K562 (cell line): Measurements from ENCODE around the gene CORT. TPM values are rescaled to one million over a fixed set of nuclear protein-coding genes. Genes with fewer than 3 reads are reported as not detected.
A peak's percentile ranks its signal among the peaks of the same experiment; 100 is the strongest.

Experiments
- CBFA2T2 ChIP-seq: fragments of 450-650 bp; conservative IDR thresholded peaks from 2 replicates; pipeline ENCODE4 v1.6.1; 2017; ENCODE audit warnings: mild to moderate bottlenecking
- CBX8 ChIP-seq: fragments of 200-600 bp; sonication (generic); IDR thresholded peaks from 2 replicates; pipeline ENCODE4 v1.6.1; 2012; ENCODE audit warnings: borderline replicate concordance, mixed run types, low read depth, mild to moderate bottlenecking, moderate library complexity, mixed read lengths, low read length, control low read depth, inconsistent platforms; ENCODE audit not compliant: poor library complexity, severe bottlenecking; ENCODE audit errors: extremely low read depth
- CCAR2 ChIP-seq: fragments of 200-400 bp; formaldehyde crosslinking; IDR thresholded peaks from 2 replicates; pipeline ENCODE4 v1.6.1; 2017; ENCODE audit warnings: mild to moderate bottlenecking, low read depth, low read length
- ETS2 ChIP-seq: IDR thresholded peaks from 2 replicates; pipeline ENCODE4 v1.6.1; 2016; ENCODE audit warnings: borderline replicate concordance, missing genetic modification characterization, mild to moderate bottlenecking, moderate library complexity, missing compliant biosample characterization; ENCODE audit not compliant: poor library complexity, severe bottlenecking
- FOXJ3 ChIP-seq: sonication (generic); formaldehyde crosslinking; IDR thresholded peaks from 2 replicates; pipeline ENCODE4 v1.4.0; 2020; ENCODE audit warnings: mild to moderate bottlenecking, missing genetic modification reagents
- HDAC8 ChIP-seq: fragments of 450-650 bp; IDR thresholded peaks from 2 replicates; pipeline ENCODE4 v1.6.1; 2016; ENCODE audit warnings: mild to moderate bottlenecking, missing genetic modification characterization, moderate library complexity, missing compliant biosample characterization
- MEF2D ChIP-seq: conservative IDR thresholded peaks from 2 replicates; pipeline ENCODE4 v1.6.1; 2016; ENCODE audit warnings: low read depth, missing genetic modification characterization, missing compliant biosample characterization
- NCOA1 ChIP-seq: fragments of 450-650 bp; IDR thresholded peaks from 2 replicates; pipeline ENCODE4 v1.6.1; 2016; ENCODE audit warnings: low read depth
- NELFE ChIP-seq: IDR thresholded peaks from 2 replicates; pipeline ENCODE4 v1.6.1; 2011; ENCODE audit warnings: mild to moderate bottlenecking; ENCODE audit not compliant: insufficient read depth, insufficient read length
- NFE2 ChIP-seq: IDR thresholded peaks from 2 replicates; pipeline ENCODE4 v1.6.1; 2014; ENCODE audit warnings: antibody characterized with exemption, low read depth
- NONO ChIP-seq, 2 experiments: fragments of 200-400 bp in 1 of 2; fragments of 450-650 bp in 1 of 2; formaldehyde crosslinking in 1 of 2; IDR thresholded peaks; 2 replicates each; pipeline ENCODE4 v1.6.1; 2017; ENCODE audit warnings: low read depth in 2 of 2, mild to moderate bottlenecking in 2 of 2, moderate library complexity in 2 of 2, low read length in 1 of 2
- NR2F6 ChIP-seq: fragments of 450-650 bp; formaldehyde crosslinking; IDR thresholded peaks from 2 replicates; pipeline ENCODE4 v1.4.0; 2020; ENCODE audit warnings: mild to moderate bottlenecking
- PHF21A ChIP-seq: fragments of 450-650 bp; IDR thresholded peaks from 2 replicates; pipeline ENCODE4 v1.6.1; 2017; ENCODE audit warnings: low read depth, borderline replicate concordance
- SETDB1 ChIP-seq: IDR thresholded peaks from one replicate; pipeline ENCODE4 v1.6.1; 2012; ENCODE audit warnings: low read length, control low read depth, inconsistent platforms
- SMARCE1 ChIP-seq: fragments of 450-650 bp; IDR thresholded peaks from 2 replicates; pipeline ENCODE4 v1.7.1; 2016; ENCODE audit warnings: mild to moderate bottlenecking
- SUPT5H ChIP-seq: fragments of 450-650 bp; IDR thresholded peaks from 2 replicates; pipeline ENCODE4 v1.6.1; 2016
- TFE3 ChIP-seq: fragments of 450-650 bp; formaldehyde crosslinking; IDR thresholded peaks from 2 replicates; pipeline ENCODE4 v1.4.0; 2020; ENCODE audit warnings: mild to moderate bottlenecking, mixed read lengths
- THAP12 ChIP-seq: fragments of 250-450 bp; sonication (Bioruptor Pico); IDR thresholded peaks from 2 replicates; pipeline ENCODE4 v1.9.0; 2021; ENCODE audit warnings: mild to moderate bottlenecking, inconsistent platforms
- YY1 ChIP-seq, 3 experiments: IDR thresholded peaks; 2 replicates each; pipeline ENCODE4 v1.6.1; 2011; ENCODE audit warnings: low read length in 2 of 3, mild to moderate bottlenecking in 2 of 3, moderate library complexity in 2 of 3, borderline replicate concordance in 1 of 3, control low read depth in 1 of 3, low read depth in 1 of 3; ENCODE audit not compliant: insufficient read depth in 3 of 3, insufficient replicate concordance in 2 of 3, control insufficient read depth in 1 of 3, insufficient read length in 1 of 3; ENCODE audit errors: extremely low read depth in 1 of 3
- ZFP1 ChIP-seq: fragments of 450-650 bp; formaldehyde crosslinking; IDR thresholded peaks from 2 replicates; pipeline ENCODE4 v1.4.0; 2020; ENCODE audit warnings: mild to moderate bottlenecking, mixed read lengths
- ZNF134 ChIP-seq: fragments of 250-450 bp; sonication (Bioruptor Pico); conservative IDR thresholded peaks from 2 replicates; pipeline ENCODE4 v1.4.0; 2020
- ZNF408 ChIP-seq: fragments of 250-450 bp; sonication (Bioruptor Pico); IDR thresholded peaks from 2 replicates; pipeline ENCODE4 v1.4.0; 2020; ENCODE audit warnings: low read depth, mild to moderate bottlenecking, moderate library complexity
- ZNF696 ChIP-seq: fragments of 250-450 bp; sonication (Bioruptor Pico); conservative IDR thresholded peaks from 2 replicates; pipeline ENCODE4 v1.4.0; 2020; ENCODE audit warnings: mild to moderate bottlenecking, moderate library complexity
- ZNF830 ChIP-seq: fragments of 250-450 bp; sonication (Bioruptor Pico); IDR thresholded peaks from 2 replicates; pipeline ENCODE4 v1.5.0; 2021; ENCODE audit warnings: mild to moderate bottlenecking
- ZSCAN32 ChIP-seq: fragments of 450-650 bp; formaldehyde crosslinking; IDR thresholded peaks from 2 replicates; pipeline ENCODE4 v1.4.0; 2020; ENCODE audit warnings: mild to moderate bottlenecking, moderate library complexity
- polyA plus RNA-seq, 8 experiments: library from polyadenylated mRNA; depleted of rRNA in 4 of 8; stranded (reverse) in 5 of 8; unstranded in 3 of 8; fragments of >200 nt; fragmentation: Nextera tagmentation in 2 of 8; fragmentation: Illumina TruSeq in 1 of 8; extraction: Ambion mirVana in 2 of 8; extraction: Trizol in 1 of 8; gene quantifications; 2 replicates each; pipeline versions ENCODE4 v1.2.1 to v1.2.3, GENCODE V29; 2011 to 2014; ENCODE audit warnings: inconsistent platforms in 1 of 8, missing spikeins in 1 of 8
- total RNA-seq, 7 experiments: library from RNA; depleted of rRNA in 6 of 7; stranded (reverse); fragments of >200 nt in 6 of 7; fragmentation: Illumina TruSeq in 2 of 7; extraction: Trizol in 2 of 7; gene quantifications; 2 replicates each; pipeline versions ENCODE4 v1.2.1 to v1.2.3, GENCODE V29; 2011 to 2021; ENCODE audit warnings: low replicate concordance in 1 of 7

CORT gene
- total and polyA plus RNA-seq, 9 of the 15 experiments (the other 6 are each of a cell fraction or from before 2014, with no cell fraction given), result 0.08 to 0.54 (median 0.13) TPM; not detected in 5

- TF ChIP-seq PHF21A, result 0 out of 2 replicates have a peak, but pooled peaks have one; percentile 39
- TF ChIP-seq TFE3 (CRISPR knock-in tag), result no peak; the same call in 1 of the 2 replicates
- TF ChIP-seq NR2F6 (CRISPR knock-in tag), result no peak
- TF ChIP-seq ZNF696 (CRISPR knock-in tag), result no peak
- no peak for TF ChIP-seq NELFE
- TF ChIP-seq ETS2 (tag), result no peak
- TF ChIP-seq CCAR2, result no peak
- TF ChIP-seq NFE2, result no peak
- TF ChIP-seq NONO (IDR thresholded peaks at IDR 0.05; ENCODE audit: low read depth in 2 of 2, low read length in 1 of 2), result peak in 1 of 2 experiments; percentile 92; a peak in 2 of 4 replicates
- TF ChIP-seq SMARCE1, result no peak
- TF ChIP-seq THAP12 (CRISPR knock-in tag), result peak; percentile 59; the same call in 1 of the 2 replicates
- TF ChIP-seq SUPT5H, result peak; percentile 70
- no peak for TF ChIP-seq ZNF408
- peak; percentile 91 for TF ChIP-seq HDAC8 (tag)
- TF ChIP-seq SETDB1, result no peak
- TF ChIP-seq YY1 (IDR thresholded peaks at IDR 0.05; ENCODE audit: borderline replicate concordance in 1 of 3, control insufficient read depth in 1 of 3, extremely low read depth in 1 of 3, insufficient read depth in 3 of 3, insufficient read length in 1 of 3, insufficient replicate concordance in 2 of 3, low read depth in 1 of 3, low read length in 2 of 3), result peak in 2 of 3 experiments; percentile 70 to 83
- no peak for TF ChIP-seq CBFA2T2
- peak; percentile 60; the same call in 1 of the 2 replicates for TF ChIP-seq ZNF134
- no peak for TF ChIP-seq ZNF830 (CRISPR knock-in tag)
- no peak; the same call in 1 of the 2 replicates for TF ChIP-seq FOXJ3 (CRISPR knock-in tag)
- TF ChIP-seq ZSCAN32 (CRISPR knock-in tag), result no peak
- TF ChIP-seq NCOA1, result no peak; the same call in 1 of the 2 replicates
- no peak for TF ChIP-seq MEF2D
- no peak for TF ChIP-seq ZFP1 (CRISPR knock-in tag)
- TF ChIP-seq CBX8, result no peak
These were observed 19.4 kb upstream of the CORT start, which contains the start of gene CENPS (continued) for GRCh38 chr1:10430216-10431069.
